GM19025 (cell line): ENCODE results near the gene IKZF1.

Experiments
- ATAC-seq: cut with Tn5 transposase; IDR thresholded peaks from one replicate; pipeline ENCODE4 v1.9.1; 2021; ENCODE audit warnings: mild to moderate bottlenecking, low read depth, moderate library complexity; ENCODE audit not compliant: unreplicated experiment

IKZF1 gene

DNA sequence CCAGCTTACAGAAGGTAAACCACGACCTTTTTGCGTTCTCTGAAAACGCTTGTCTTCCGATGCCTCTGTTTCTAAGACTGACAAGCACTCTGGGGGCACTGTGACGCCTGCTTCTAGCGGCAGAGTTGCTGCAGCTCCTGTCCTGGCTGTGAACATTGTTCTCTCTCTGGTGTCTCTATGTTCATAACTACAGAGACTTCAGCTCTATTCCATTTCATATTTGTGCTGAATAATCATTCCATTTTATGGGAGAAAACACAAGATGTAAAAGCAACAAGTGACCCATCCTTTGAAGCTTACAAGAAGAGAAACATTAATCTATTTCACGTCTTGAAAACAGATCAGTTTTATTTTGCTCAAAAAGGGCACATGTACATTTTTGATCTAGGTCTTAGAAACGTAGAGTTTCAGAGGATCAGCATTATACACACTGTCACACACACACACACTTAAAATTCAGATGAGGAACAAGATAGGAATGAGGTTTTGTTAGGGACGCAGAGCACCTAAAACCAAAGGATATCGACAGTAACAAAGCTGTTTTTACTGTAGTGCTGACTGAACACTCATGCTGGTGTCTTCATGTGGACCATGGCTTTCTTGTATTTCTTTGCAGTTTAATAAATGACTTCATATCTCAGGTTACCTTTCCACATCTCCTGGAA, 3.0 kb downstream of the IKZF1 start:
- no peak for ATAC-seq

DNA sequence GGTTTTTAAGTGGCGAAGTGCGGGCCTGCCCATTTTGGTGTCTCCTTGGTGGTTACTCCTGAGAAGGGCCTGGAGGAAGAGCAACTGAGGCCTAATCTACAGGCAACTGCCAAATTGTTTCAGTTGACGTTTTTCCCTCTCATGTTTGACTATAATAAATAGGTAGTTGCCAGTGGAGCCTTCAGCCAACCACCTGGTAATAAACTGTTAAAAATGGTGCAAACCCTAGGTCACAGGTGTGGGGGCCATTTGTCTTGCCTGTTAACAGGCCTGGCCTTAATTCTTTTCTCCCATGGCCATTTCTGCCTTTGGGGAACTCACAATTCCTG, 3.7 kb downstream of the IKZF1 start:
- ATAC-seq, result no peak

DNA sequence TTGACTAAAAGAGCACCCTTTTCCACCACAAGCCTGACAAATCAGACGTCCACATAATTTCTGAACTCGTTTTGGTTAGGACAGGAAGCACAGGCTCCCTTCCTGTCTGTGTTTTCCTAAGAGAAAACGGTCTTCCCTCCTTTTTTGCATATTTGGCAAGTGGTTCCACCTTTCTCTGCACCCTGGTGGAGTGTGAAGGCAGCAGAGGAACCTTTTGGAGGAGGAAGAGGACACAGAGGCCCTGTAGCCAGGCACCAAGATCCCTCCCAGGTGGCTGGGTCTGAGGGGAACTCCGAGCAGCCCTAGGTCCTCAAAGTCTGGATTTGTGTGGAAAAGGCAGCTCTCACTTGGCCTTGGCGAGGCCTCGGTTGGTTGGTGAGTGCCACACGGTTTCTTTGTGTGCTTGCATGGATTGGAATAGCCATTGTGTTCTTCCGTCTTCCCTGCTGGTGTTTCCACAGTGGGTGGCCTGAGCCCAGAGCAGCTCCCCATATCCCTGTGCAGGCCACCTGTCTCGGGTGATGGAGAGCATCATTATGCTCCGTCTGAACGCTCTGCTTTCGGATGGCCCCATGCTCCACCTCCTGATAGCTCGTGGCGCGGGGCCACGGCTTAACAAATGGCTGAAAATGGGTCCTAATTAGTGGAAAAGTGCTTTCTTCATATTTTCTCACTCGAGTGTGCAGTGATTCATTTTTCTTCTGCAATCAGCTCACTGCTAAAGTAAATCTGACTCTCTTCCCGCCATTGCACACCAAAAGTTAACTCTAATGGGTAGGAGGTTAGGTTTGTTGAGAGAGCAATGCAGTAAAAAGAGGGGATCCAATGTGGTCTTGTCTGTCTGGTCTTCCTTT, 4.2 kb downstream of the IKZF1 start:
- no peak for ATAC-seq

DNA sequence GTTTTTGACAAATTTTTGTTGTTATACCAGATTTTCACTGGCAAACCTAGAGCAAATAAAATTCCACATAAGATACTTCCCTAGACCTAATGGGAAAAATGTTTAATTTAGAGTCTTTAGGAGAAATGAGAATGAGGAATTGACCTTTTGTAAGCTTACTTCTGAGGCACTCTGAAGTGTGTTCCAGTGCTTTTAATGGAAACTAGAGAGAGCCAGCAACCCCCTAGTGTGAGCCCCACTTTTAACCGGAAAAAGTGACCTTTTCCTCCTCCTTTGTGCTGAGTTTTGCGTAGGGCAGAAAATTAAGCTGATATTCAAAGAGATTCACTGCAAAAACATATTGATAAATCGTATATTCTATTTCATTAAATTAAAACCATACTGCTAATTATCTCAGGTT, 5.2 kb downstream of the IKZF1 start:
- no peak for ATAC-seq

DNA sequence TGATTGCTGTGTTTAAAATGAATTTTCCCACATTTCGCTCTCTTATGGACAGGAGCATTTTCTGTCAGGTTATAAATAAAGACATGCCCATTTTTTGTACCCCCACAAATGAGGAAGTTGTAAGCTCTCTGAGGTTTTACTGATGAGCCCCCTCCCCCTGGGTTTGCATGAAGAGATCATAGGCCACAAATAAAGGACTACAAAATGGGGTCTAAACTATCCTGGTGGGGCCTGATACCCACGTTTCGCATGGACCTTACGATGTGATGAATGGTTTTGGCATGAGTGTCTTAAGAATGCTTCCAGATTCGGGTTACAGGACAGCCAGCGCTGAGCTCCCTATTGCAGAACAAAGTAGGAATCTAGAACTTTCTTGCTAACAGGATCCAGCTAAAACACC, 5.8 kb downstream of the IKZF1 start:
- no peak for ATAC-seq

GRCh38 chr7:50310956-50311355, 6.4 kb downstream of the IKZF1 start:
- no peak for ATAC-seq

DNA sequence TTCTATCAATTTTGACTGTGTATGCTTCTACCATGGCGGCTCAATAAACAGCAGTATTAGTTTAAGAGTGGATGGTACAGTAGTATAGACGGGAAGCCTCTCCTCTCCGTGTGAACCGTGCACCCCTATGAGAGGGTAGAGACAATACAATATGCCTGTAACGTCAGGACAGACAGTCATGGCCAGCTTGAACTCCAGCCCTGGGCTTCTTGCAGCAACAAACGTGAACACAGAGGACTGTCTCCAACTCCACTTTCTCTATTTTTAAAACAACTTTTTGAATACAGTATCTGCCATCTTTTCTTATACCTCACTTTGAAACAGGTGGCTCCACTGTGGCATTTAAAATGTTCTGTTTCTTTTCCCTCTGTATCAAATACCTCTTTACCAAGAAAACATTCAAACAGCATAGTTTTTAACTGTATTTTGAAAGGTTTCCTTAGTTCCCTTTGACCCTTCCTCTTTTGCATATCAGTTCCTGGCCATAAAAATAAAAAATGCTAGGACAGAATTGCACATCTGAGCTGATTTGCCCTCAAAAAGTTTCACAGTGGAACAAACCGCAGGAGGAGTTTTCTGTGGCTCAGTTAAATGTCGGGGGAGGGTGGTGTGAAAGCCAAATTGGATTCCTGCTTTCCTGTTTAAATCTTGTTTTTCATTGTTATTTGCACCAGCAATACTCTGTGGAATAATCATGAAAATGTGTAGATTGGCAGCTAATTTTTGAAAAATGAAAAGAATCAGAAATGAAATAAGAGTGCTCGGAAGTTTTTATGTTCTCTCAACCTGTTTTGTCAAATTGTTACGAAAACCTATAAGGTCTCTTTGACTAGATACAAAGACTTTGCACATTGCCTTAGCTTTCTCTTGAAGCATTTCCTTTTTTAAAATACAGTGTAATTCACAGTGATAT, 8.0 kb downstream of the IKZF1 start:
- no peak for ATAC-seq

DNA sequence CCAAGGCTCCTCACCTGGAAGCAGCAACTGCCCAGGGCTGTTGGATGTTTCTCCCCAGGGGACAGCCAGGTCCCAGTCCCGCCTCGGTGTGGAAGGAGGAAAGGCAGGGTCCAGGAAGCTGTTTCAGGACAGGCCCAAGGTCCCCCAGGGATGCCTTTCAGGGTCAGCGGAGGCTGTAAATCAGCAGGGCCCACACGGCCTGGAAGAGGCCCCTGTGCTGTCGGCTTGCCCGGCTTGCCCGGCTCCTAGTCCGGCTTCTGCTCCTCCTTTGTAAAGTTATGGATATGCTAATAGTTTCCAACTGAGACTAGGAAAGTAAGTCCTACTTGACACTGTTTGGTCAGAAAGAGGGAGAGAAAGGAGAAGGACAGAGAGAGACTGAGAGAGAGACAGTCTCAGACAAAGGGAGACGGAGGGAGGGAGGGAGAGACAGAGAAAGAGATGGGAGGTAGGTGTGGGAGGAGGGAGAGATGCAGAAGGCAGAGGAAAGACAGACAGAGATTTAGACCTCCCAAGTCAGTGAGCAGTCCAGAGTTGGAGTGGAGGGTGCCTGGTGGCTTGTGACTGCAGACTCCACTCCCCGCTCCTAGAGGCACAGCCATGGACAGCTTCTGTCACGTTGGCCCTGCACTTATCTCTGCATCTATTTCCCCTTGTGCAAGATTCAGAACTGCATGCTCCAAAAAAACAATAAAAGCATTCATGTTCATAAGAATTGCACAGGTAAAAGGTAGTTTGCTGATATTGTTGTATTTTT, 10.5 kb downstream of the IKZF1 start:
- no peak for ATAC-seq

DNA sequence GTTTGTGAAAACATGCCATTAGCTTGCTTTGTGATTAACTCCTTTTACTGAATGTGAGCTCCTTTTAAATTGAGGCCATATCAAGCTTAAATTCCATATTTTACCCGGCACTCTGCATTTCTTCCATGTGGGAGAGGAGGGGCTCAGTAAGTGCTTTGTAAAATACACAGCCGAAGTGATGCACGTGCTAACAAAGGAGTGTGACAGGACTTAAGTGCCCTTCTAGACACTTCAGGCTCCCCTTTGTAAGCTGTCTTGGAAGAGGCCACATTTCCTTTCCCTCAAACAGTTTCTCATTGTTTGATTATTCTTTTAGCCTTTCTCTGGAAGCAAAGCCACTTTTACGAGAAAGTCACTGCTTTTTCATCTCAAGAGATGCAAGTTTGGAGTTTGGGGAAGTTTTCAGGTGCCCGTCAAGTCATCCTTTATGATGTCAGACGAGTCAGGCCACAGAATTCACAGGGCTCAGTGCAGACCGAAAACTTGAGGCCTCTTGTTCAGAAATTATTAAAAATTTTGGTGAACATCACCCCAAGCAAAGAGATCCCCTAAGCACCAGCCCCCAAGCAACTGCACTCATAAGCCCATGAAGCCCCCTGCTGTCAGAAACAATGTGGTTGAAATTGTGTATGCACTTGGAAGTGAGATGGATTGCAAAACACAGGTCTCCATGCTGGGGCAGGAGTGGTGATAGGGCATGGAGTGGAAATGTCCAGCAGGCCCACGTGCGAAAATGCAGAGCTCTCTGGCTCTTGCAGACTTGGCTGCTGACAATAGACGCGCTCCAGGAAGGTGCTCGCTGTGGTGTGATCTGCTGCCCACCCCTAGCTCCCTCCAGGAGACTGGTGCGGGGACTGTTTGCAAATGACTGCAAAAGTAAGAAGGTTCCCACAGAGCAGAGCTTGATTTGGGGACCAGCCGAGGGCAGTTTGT, 11.5 kb downstream of the IKZF1 start:
- no peak for ATAC-seq

DNA sequence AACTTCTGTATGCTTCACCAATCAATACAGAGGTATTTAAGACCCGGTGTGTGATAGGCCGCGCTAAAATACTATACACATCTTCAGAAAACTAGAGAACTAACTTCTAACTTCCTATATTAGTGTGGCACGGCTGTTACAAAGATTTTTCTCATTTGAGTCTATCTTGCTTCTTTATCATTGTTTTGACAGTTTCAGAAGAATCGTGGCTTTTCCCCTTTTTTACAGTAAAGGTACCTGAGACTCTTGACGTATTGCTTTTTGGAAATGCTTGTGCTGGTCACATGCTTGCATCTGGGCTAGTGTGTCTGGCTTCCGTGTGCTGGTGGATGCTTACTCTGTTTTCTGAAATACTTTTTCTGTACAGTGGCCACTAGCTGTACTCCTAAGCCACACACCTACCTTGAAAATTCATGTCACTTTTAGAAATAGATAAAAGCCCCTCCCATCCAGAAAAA, 12.7 kb downstream of the IKZF1 start:
- ATAC-seq, result peak; percentile 48

DNA sequence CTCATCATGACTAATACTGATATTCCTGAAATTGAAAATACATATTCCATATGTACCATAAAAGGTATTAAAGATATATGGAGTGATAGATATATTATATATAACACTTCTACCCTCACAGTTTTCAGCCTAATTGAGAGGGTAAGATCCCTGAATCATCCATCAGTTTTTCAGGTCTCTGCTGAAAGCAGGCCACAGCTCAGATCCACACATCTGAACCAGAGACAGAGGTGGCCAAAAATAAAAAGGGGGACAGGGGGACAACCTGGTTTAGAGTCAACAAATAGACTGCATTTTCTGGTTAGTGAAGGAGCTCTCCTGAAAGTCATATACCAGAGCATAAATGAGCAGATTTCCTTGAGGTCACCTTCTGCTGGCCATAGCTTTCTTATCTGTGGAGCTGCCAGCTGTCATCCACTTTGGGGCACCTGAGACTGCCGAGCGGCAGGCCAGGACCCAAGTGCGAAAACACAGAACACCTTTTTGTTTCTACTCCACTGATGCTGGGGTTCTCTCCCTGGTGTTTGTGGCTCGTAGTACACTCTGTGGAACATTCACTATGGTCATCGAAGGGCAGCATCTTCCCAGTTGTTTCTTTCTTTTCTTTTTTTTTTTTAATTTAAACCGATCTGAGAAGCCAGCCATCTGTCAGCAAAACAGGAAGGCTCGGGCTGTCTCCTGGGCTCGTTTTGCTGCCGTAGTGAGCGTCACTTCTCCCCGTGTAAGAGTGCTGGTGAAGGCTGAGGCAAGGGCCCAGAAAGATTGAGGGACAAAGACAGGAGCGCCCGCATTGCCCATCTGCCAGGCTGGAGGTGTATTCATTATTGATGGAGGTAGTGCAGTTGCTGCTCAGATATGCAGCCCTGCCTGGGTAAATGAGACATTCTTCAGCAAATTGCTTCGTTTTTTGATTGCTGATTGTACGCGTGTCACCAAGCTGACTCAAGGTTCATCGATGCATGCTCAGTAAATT, 13.5 kb downstream of the IKZF1 start:
- no peak for ATAC-seq

DNA sequence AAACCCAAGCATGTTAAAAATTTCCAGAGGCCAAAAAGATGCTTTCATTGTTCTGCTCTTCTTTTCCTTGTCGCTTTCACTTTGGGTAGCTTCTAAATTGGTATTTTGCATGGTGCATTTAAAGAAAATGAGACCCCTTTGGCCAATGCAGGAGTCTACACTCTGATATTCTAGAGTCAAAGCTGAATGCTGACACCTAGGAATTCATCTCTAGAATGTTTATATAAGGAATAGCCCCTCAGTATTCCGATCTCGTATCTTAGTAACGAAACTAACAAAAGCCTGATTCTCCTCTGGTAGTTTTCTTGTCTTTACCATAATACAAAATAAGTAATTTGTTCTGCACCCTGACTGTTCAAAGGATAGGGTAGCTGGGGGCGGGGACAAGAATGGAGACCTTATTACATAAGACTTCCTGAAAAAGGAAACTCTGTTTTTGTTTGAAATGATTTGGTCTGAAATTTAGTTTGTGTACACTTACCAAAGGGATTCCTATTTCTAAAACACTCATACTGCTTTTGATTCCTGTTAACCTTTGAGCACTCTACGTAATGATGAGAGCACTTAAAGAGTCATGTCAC, 17.1 kb downstream of the IKZF1 start:
- ATAC-seq, result no peak

- ATAC-seq, result no peak
Observed at GRCh38 chr7:50324113-50324512, 19.6 kb downstream of the IKZF1 start.

- peak; percentile 54 for ATAC-seq
Observed at GRCh38 chr7:50327443-50327842, 22.9 kb downstream of the IKZF1 start.

- ATAC-seq, result no peak
Observed at GRCh38 chr7:50329775-50330174, 25.3 kb downstream of the IKZF1 start.

- no peak for ATAC-seq
Observed at GRCh38 chr7:50330254-50330653, 25.7 kb downstream of the IKZF1 start.

GRCh38 chr7:50330696-50331095, 26.2 kb downstream of the IKZF1 start:
- no peak for ATAC-seq
